Activated T-helper 1 cell treated with anti-CD3 and anti-CD28 coated beads, Interleukin-12 subunit alpha, Interleukin-12 subunit beta, Interleukin-2, Interleukin-4 antibody, amounts not matched to agents 30 ng/mL and 10 ng/mL and 1 ng/mL, durations not matched to agents 14 hours and 24 hours and 36 hours (primary cell): ENCODE measurements around the gene PRDM16. TPM values are rescaled to one million over a fixed set of nuclear protein-coding genes. Genes with fewer than 3 reads are reported as not detected.
A peak's percentile ranks its signal among the peaks of the same experiment; 100 is the strongest.

Source experiments
- DNase-seq: peaks from one replicate; pipeline ENCODE4 v3.0.0; 2021; ENCODE audit warnings: low spot score
- H3K27ac Mint-ChIP-seq: one replicate; pipeline ENCODE4 v1.8.0; 2021; ENCODE audit warnings: mild to moderate bottlenecking, mixed read lengths
- H3K27me3 Mint-ChIP-seq: one replicate; pipeline ENCODE4 v1.8.0; 2022; ENCODE audit warnings: mild to moderate bottlenecking, moderate library complexity, mixed read lengths; ENCODE audit not compliant: insufficient read depth
- H3K36me3 Mint-ChIP-seq: one replicate; pipeline ENCODE4 v1.8.0; 2021; ENCODE audit warnings: low read depth, mixed read lengths
- H3K4me1 Mint-ChIP-seq: one replicate; pipeline ENCODE4 v1.8.0; 2021; ENCODE audit warnings: low read depth, mixed read lengths
- H3K4me3 Mint-ChIP-seq: one replicate; pipeline ENCODE4 v1.8.0; 2021; ENCODE audit warnings: mild to moderate bottlenecking, moderate library complexity, mixed read lengths
- H3K9me3 Mint-ChIP-seq: one replicate; pipeline ENCODE4 v1.8.0; 2021; ENCODE audit warnings: mixed read lengths
- intact Hi-C: fragments of 100-400 bp; cut with micrococcal nuclease; formaldehyde crosslinking; loops from one replicate; pipeline ENCODE4 v1.15.1; 2024
- total RNA-seq: library from RNA; stranded (reverse); gene quantifications from 2 replicates; pipeline ENCODE4 v1.2.3, GENCODE V29; 2022

PRDM16 gene
- total RNA-seq, 1 donor from 2014 or later: not detected

DNA sequence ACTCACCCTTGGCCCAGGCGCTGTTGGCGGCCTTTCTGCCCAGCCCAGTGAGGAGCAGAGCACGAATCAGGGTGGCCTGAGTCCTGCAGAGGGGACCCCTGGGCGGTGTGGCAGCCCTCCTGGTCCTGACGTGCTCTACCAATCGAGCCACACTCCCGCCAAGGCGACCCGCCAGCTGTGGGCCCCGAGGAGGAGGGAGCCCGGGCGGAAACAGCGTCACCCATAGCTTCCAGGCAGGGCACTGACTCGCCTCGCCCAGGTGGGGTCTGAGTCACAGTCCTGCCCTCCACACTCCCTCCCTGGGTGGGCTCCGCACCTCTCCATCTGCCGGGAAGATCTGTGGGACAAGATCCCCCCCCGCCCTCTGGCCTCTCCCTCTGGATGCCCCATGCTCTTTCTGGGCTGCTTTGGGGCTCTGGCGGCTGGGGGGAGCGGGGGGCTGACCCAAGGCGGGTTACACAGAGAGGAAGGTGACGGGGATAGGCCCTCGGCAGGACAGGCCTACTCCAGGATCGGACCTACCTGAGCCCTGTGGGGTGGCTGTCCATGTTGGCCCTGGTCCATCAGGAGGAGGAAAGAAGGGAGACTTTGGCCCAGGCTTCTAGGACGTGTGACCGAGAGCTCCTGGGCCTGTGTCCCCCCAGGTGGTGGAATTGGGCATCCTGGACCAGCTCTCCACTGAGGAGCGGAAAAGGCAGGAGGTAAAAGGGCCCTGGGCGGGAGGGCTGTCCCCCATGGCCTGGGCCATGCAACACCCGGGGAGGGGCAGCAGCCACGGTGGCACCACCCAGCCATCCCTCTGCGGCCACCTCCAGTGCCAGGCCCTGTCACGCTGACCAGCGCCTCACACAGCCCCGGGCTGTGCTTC, 399.5 kb downstream of the PRDM16 start:
- Mint-ChIP-seq H3K27ac (no peak overlapping the region), H3K4me1 (no peaks in the 10 kb centered on the region), H3K36me3 (no peaks in the 10 kb centered on the region), H3K4me3 (no peak overlapping the region), H3K27me3 (no peaks in the 10 kb centered on the region), H3K9me3 (no peaks in the 10 kb centered on the region)
- intact Hi-C loops: no loop called here
- DNase-seq: no peak

DNA sequence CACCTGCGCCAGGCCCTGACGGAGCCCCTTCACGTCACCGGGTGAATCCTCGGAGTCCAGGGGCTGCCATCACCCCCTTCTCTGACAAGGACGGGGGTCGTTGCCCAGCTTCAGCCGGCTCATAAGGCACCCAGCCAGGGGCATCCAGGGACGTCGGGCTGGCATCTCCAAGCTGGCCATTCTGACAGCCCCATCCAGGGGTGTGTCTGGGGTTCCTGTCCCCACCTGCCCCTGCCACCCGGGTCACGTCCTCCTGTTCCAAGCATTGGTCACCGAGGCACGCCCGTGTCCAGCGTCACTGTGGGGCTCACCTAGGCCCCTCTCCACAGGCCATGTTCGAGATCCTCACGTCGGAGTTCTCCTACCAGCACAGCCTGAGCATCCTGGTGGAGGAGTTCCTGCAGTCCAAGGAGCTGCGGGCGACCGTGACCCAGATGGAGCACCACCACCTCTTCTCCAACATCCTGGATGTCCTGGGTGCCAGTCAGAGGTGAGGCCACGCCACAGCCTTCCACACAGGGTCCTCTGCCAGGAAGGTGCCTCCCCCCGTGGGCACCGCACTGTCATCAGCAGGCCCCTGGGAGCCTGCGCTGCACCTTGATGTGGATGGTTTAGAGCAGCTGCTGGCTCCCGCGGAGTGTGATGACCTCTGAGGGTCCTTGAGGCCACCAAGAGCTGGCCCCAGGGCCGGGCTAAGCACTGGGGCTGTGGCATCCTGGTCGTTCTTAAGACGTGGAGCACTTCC, 400.3 kb downstream of the PRDM16 start:
- Mint-ChIP-seq H3K27me3 (no peaks in the 10 kb centered on the region), H3K9me3 (no peaks in the 10 kb centered on the region), H3K27ac (no peak overlapping the region), H3K4me3 (no peak overlapping the region), H3K4me1 (no peaks in the 10 kb centered on the region), H3K36me3 (no peaks in the 10 kb centered on the region)
- DNase-seq: no peak
- intact Hi-C loops: no loop called here

DNA sequence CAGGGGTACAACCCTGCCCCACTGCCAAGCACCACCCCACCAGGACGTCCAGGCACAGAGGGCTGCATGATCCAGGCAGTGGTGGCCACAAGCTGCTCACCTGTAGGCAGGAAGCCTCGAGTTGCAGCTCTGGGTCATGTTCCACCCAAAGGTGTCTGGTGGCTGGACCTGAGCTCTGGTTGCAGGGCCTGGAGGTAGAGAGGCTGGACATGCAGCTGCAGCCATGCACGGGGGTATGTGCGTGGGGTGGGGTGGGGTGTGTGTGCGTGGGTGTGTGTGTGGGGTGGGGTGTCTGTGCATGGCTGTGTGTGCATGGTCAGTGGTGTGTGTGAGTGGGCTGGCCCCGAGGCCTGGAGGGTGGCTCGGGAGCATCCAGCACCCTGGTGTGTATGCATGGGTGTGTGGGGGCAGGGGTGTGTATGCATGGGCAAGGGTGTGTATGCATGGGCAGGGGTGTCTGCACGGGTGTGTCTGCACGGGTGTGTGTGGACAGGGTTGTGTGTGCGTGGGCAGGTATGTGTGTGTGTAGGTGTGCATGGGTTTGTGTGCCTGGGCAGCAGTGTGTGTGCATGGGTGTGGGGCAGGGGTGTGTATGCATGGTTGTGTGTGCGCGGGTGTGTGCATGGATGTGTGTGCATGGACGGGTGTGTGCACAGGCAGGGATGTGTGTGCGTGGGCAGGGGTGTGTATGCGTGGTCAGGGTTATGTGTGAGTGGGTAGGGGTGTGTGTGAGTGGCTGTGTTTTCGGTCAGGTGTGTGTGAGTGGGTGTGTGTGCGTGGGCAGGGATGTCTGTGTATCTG, 401.0 kb downstream of the PRDM16 start:
- H3K36me3 Mint-ChIP-seq: no peaks in the 10 kb centered on the region
- no peaks in the 10 kb centered on the region for H3K27me3 Mint-ChIP-seq
- H3K4me3 Mint-ChIP-seq: no peak overlapping the region
- no peaks in the 10 kb centered on the region for H3K9me3 Mint-ChIP-seq
- no peak for DNase-seq
- H3K27ac Mint-ChIP-seq: peak overlapping the region; percentile 25
- H3K4me1 Mint-ChIP-seq: no peaks in the 10 kb centered on the region
- intact Hi-C loops: no loop called here

DNA sequence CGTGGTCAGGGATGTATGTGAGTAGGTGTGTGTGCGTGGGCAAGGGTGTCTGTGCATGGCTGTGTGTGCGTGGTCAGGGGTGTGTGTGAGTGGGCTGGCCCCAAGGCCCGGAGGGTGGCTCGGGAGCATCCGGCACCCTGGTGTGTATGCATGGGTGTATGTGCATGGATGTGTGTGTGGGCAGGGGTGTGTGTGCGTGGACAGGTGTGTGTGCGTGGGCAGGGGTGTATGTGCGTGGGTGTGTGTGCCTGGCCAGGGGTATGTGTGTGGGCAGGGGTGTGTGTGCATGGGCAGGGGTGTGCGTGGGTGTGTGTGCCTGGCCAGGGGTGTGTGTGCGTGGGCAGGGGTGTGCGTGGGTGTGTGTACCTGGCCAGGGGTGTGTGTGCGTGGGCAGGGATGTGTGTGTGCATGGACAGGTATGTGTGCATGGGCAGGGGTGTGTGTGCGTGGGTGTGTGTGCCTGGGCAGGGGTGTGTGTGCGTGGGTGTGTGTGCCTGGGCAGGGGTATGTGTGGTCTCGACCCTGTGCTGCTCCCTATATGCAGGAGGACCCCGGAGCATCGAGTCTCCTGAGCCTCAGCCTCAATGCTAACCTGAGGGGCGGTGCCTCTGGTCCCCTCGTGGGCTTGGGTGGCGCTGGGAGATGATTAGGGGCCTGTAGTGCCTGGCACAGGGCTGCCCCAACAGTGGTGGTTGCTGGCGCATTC, 401.8 kb downstream of the PRDM16 start:
- DNase-seq: no peak
- Mint-ChIP-seq H3K4me1 (no peaks in the 10 kb centered on the region), H3K27ac (no peak overlapping the region), H3K9me3 (no peaks in the 10 kb centered on the region), H3K4me3 (no peak overlapping the region), H3K36me3 (no peaks in the 10 kb centered on the region), H3K27me3 (no peaks in the 10 kb centered on the region)
- intact Hi-C loops: no loop called here

DNA sequence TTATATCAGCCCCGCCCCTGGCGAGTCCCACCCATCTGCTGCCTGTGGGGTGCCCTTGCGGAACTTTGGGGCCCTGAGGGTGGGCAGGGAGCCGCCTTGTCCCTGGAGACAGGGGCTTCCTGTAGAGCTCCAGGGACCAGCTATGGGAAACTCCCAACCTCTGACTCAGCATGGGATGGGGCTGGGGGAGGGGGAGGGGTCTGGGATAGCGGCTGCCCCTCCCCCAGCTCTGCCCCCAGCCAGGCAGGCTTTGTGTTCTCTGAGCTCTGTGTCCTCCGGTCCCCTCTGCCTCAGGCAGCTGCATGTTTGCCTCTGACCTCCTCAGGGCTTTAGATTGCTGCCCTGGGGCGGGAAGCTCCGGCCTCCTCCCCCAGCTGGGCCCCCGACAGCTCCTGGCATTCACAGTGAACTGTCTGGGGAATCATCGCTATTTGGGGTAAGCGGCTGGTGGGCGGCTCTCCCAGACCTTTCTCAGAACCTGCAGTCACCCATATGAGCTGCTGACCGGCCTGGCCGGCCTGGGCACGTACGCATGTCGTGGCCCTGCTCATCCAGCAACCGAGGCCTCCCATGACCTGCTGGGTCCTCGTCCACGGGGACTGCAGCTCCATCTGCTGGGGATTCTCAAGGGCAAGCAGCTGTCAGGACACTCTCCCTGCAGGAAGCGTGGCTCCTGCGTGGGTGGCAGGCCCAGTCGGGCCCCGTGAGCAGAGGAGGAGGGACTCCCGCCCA, 402.5 kb downstream of the PRDM16 start:
- Mint-ChIP-seq H3K4me1 (no peaks in the 10 kb centered on the region), H3K27me3 (no peaks in the 10 kb centered on the region), H3K4me3 (no peak overlapping the region), H3K9me3 (no peaks in the 10 kb centered on the region), H3K27ac (no peak overlapping the region), H3K36me3 (no peaks in the 10 kb centered on the region)
- DNase-seq: no peak
- intact Hi-C loops: no loop called here

DNA sequence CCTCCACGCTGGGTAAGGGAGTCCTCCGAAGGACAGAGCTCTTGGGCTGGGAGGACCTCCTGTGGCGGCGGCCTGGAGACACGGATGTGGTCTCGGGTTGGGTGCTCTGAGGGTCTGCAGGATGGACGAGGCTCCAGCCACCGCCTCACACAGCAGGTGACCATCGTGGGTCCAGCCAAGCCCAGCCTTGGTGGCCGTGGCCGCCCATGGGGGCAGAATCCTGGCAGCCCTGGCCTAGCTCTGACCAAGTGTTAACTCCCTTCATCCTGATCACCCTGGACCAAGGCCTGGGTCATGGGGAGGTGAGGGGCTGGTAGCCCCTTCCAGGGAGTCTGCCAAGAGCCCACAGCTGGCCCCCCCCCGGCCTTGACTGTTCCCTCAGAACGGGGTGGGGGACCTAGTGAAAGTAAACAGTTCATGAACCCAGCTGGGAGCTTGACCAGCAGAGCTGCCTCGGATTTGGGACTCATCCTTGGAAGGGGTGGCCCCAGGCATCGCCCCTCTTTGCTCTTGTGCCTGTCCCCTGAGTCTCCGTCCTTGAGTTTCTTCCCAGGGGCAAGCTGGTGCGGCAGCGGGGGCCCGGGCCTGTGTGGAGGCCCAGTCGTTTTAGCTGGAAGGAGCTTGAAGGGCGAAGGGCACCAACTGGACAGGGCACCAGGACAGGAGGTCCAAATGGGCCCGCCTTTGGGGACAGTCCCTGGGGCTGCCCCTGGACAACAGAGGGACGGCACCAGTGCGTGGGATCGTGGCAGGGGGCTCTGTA, 403.3 kb downstream of the PRDM16 start:
- no peak overlapping the region for H3K4me3 Mint-ChIP-seq
- DNase-seq: no peak
- no peaks in the 10 kb centered on the region for H3K4me1 Mint-ChIP-seq
- intact Hi-C loops: no loop called here
- H3K36me3 Mint-ChIP-seq: no peaks in the 10 kb centered on the region
- no peaks in the 10 kb centered on the region for H3K27me3 Mint-ChIP-seq
- H3K27ac Mint-ChIP-seq: no peak overlapping the region
- no peaks in the 10 kb centered on the region for H3K9me3 Mint-ChIP-seq

DNA sequence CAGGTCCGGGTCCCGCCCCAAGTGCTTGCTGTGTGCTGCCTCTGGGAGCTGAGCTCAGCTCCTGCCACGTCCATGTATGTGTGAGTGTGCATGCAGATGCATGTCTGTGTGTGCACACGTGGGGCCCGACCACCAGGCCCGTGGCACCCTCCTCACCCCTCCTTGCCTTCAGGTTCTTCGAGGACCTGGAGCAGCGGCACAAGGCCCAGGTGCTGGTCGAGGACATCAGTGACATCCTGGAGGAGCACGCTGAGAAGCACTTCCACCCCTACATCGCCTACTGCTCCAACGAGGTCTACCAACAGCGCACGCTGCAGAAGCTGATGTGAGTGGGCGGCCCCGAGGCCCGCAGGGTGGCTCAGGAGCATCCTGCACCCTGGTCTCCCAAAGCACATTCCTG, 403.9 kb downstream of the PRDM16 start:
- no peak for DNase-seq

DNA sequence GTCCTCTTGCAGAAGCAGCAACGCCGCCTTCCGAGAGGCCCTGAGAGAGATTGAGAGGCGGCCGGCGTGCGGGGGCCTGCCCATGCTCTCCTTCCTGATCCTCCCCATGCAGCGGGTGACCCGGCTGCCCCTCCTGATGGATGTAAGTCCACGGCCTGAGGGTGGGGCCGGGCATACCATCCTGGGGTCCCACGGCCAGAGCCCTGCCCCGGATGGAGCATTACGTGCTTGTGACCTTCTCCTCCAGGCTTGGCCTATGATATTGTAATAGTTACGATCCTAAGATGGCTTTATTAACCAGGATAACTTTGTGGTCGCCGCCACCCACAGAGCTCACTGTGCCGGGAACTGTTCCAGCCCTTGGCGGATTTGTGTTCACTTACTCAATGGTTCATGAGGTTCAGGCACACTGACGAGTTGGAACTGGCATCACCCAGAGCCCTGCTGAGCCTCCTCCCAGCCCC, 404.4 kb downstream of the PRDM16 start:
- H3K4me1 Mint-ChIP-seq: no peaks in the 10 kb centered on the region
- no peaks in the 10 kb centered on the region for H3K27me3 Mint-ChIP-seq
- no peaks in the 10 kb centered on the region for H3K36me3 Mint-ChIP-seq
- H3K9me3 Mint-ChIP-seq: no peaks in the 10 kb centered on the region
- intact Hi-C loops: no loop called here
- DNase-seq: no peak
- H3K4me3 Mint-ChIP-seq: no peak overlapping the region
- H3K27ac Mint-ChIP-seq: no peak overlapping the region

More for the DNA sequence above, 403.9 kb downstream of the PRDM16 start:
- no peaks in the 10 kb centered on the region for H3K4me1 Mint-ChIP-seq
- intact Hi-C loops: no loop called here
- H3K4me3 Mint-ChIP-seq: no peak overlapping the region
- no peaks in the 10 kb centered on the region for H3K9me3 Mint-ChIP-seq
- H3K27me3 Mint-ChIP-seq: no peaks in the 10 kb centered on the region
- H3K36me3 Mint-ChIP-seq: no peaks in the 10 kb centered on the region
- no peak overlapping the region for H3K27ac Mint-ChIP-seq

DNA sequence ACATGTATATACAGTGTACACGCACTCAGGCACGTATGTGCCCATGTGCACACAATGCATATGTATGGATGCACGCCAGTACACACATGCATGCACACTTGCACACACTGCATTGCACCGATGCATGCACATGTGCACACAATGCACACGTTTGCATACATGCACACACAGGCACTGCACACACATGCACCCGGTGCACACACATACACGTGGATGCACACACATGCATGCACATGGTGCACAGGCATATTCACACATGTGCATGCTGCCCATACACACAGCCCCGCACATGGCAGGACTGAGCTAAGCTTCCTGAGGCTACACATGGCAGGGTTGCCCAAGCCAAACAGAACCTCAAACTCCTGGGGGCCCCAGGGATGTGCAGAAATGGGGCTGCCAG, 405.0 kb downstream of the PRDM16 start:
- no peaks in the 10 kb centered on the region for H3K9me3 Mint-ChIP-seq
- H3K27ac Mint-ChIP-seq: no peak overlapping the region
- DNase-seq: no peak
- intact Hi-C loops: no loop called here
- no peaks in the 10 kb centered on the region for H3K27me3 Mint-ChIP-seq
- no peak overlapping the region for H3K4me3 Mint-ChIP-seq
- H3K36me3 Mint-ChIP-seq: no peaks in the 10 kb centered on the region
- no peaks in the 10 kb centered on the region for H3K4me1 Mint-ChIP-seq

DNA sequence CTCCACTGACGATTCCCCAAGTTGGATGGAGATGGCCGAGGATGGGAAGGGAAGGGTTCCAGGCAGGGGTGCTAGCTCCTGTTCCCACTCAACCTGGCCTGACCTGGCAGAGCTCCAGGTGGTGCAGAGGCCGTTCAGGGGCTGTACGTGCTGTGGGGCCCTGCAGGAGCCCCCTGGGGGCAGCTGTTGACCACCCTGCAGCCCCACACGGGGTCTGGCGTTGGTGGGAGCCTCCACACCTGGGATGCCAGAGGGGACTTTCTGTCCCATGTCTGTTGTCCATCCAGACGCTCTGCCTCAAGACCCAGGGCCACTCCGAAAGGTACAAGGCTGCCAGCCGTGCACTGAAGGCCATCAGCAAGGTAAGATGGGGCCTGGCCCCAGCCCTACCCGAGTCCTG, 405.4 kb downstream of the PRDM16 start:
- Mint-ChIP-seq H3K27ac (no peak overlapping the region), H3K9me3 (no peaks in the 10 kb centered on the region), H3K4me3 (no peak overlapping the region), H3K36me3 (no peaks in the 10 kb centered on the region), H3K27me3 (no peaks in the 10 kb centered on the region), H3K4me1 (no peaks in the 10 kb centered on the region)
- no peak for DNase-seq
- intact Hi-C loops: no loop called here

DNA sequence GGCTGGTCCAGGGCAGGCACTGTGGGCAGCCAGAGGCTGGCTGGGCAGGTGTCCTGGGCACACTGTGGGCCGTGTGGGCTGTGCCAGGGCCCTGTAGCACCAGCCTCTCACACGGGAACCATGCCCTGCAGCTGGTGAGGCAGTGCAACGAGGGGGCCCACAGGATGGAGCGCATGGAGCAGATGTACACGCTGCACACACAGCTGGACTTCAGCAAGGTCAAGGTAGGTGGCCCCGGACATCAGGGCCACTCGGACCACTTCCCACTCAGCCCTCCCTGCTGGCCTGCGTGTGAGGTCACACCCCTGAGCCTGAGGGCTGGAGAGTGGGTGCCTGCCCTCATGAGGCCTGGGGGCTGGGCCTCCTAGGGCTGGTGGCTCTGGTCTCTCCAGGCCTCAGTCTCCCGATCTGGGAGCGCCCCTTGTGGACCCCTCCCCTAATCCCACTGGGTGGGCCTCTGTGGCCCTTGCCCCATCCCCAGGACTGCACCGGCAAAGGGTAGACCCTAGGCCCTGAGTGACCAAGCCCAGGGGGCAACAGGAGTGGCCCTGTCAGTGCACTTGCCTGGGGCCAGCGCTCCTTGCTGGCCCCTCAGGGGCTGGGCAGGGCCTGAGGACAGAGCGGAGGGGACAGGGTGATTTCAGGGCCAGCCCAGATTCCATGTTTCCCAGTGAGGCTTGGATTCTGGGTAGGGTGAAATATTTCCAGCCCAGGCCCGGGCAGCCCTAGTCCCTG, 407.0 kb downstream of the PRDM16 start:
- Mint-ChIP-seq H3K27ac (no peak overlapping the region), H3K4me3 (no peak overlapping the region), H3K4me1 (no peaks in the 10 kb centered on the region), H3K27me3 (no peaks in the 10 kb centered on the region), H3K9me3 (no peaks in the 10 kb centered on the region), H3K36me3 (no peaks in the 10 kb centered on the region)
- intact Hi-C loops: no loop called here
- DNase-seq: no peak
